Stimulated activated effector memory CD8-positive, alpha-beta T cell treated with anti-CD3 and anti-CD28 coated beads, Interleukin-12 subunit alpha, Interleukin-12 subunit beta, amount 100 ng/mL, for 72 hours (primary cell): ENCODE data around the gene RUSF1.

Source experiments
- ATAC-seq: fragments of 150-1000 bp; cut with Tn5 transposase; 2 replicates; pipeline ENCODE4 v1.10.0; 2021
- DNase-seq, 2 donors: peaks; one replicate each; pipeline ENCODE4 v3.0.0; 2021 to 2022; ENCODE audit warnings: low spot score in 2 of 2
- H3K27ac Mint-ChIP-seq: one replicate; pipeline ENCODE4 v1.8.0; 2022; ENCODE audit warnings: mild to moderate bottlenecking, mixed read lengths
- H3K36me3 Mint-ChIP-seq: one replicate; pipeline ENCODE4 v1.8.0; 2022; ENCODE audit warnings: mild to moderate bottlenecking, mixed read lengths
- H3K4me1 Mint-ChIP-seq: one replicate; pipeline ENCODE4 v1.8.0; 2022; ENCODE audit warnings: mixed read lengths
- H3K4me3 Mint-ChIP-seq: one replicate; pipeline ENCODE4 v1.8.0; 2022; ENCODE audit warnings: mild to moderate bottlenecking, mixed read lengths
- H3K9me3 Mint-ChIP-seq: one replicate; pipeline ENCODE4 v1.8.0; 2022; ENCODE audit warnings: mixed read lengths

RUSF1 gene

DNA sequence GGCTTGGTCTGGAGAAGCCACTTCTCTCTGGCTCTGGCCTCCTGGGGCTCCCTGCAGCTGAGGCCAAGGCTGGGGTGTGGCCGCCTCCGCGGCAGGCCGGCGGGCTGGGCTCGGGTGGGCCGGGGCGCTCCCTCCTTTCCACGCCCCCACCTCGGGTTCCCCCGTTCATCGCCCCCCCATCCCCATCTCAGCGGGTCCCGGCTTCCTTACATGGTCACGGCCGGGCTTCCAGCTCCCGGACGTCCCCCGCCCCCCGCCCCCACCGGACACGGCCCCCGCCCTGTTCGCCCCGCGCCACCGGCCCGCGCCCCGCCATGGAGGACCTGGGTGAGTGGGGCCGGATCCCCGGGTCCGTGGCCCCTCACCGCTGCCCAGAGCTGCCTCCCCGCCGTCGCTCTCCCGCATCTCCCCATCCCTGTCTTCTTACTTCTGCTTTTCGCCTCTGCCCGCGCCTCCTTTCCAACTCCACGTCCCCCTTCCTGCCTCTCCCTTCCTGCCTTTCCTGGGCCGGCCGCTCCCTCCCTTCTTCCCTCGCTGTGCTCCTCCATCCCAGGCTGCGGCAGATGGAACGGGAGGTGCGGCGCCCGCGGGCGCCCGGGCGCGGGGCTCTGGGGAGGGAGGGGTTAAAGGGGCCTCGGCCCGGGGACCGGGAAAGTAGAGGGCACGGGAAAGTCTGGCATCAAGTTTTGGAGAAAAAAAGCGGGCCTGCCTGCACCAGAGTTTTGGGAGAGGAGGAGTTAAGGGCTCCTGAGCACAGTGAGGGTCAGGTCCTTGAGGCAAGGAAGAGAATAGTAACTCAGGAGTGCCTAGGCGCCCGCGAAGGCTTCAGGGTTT lies 36.1 kb downstream of the RUSF1 start, which contains the start of gene TGFB1I1:
Gene TGFB1I1, plus strand, starts transcription at position 278 of the 834 bp plus-strand sequence. Its CDS starts 37 bp downstream, at position 315.
- H3K9me3 Mint-ChIP-seq = no peaks in the 10 kb centered on the region
- ATAC-seq (no peak), DNase-seq (no peak)
- H3K4me3 Mint-ChIP-seq = peak within 1 kb of the TSS; percentile 62
- H3K36me3 Mint-ChIP-seq = peaks cover 3% of the 10 kb centered on the region
- peak within 1 kb of the TSS; percentile 26 for H3K27ac Mint-ChIP-seq
- H3K4me1 Mint-ChIP-seq = peaks cover 22% of the 10 kb centered on the region

- ATAC-seq (no peak), DNase-seq (no peak)
- H3K9me3 Mint-ChIP-seq = no peaks in the 10 kb centered on the region
- H3K36me3 Mint-ChIP-seq = peaks cover 8% of the 10 kb centered on the region
- H3K4me1 Mint-ChIP-seq = peaks cover 21% of the 10 kb centered on the region
- peak overlapping the region; percentile 62 for H3K4me3 Mint-ChIP-seq
- no peak overlapping the region for H3K27ac Mint-ChIP-seq
Measured at GRCh38 chr16:31471241-31471874, 36.8 kb downstream of the RUSF1 start.

- ATAC-seq (no peak), DNase-seq (no peak)
- peaks cover 8% of the 10 kb centered on the region for H3K36me3 Mint-ChIP-seq
- H3K9me3 Mint-ChIP-seq = no peaks in the 10 kb centered on the region
- no peak overlapping the region for H3K4me3 Mint-ChIP-seq
- H3K4me1 Mint-ChIP-seq = peaks cover 16% of the 10 kb centered on the region
- no peak overlapping the region for H3K27ac Mint-ChIP-seq
Measured at GRCh38 chr16:31470615-31471014, 37.6 kb downstream of the RUSF1 start.

DNA sequence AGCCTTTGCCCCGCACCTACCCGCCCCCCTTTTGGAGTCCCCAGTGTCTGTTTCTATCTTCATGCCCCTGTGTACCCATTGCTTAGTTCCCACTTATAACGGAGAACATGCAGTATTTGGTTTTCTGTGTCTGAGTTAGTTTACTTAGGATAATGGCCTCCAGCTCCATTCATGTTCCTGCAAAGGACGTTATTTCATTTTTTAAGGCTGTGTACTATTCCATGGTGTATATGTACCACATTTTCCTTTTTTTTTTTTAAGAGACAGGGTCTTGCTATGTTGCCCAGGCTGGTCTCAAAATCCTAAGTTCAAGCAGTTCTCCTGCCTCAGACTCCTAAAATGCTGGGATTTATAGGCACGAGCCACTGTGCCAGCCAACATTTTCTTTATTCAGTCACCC lies 40.3 kb downstream of the RUSF1 start:
- peaks cover 25% of the 10 kb centered on the region for H3K36me3 Mint-ChIP-seq
- no peak for DNase-seq
- no peaks in the 10 kb centered on the region for H3K9me3 Mint-ChIP-seq
- H3K27ac Mint-ChIP-seq = no peak overlapping the region
- no peak for ATAC-seq
- no peak overlapping the region for H3K4me3 Mint-ChIP-seq
- H3K4me1 Mint-ChIP-seq = peaks cover 18% of the 10 kb centered on the region

- ATAC-seq (no peak), DNase-seq (no peak)
- Mint-ChIP-seq H3K27ac (peak overlapping the region; percentile 80), H3K36me3 (peaks cover 31% of the 10 kb centered on the region), H3K4me3 (no peak overlapping the region), H3K9me3 (no peaks in the 10 kb centered on the region), H3K4me1 (peaks cover 14% of the 10 kb centered on the region)
Measured at GRCh38 chr16:31467151-31467773, 40.9 kb downstream of the RUSF1 start.

- Mint-ChIP-seq H3K4me3 (no peak overlapping the region), H3K36me3 (peaks cover 31% of the 10 kb centered on the region), H3K9me3 (no peaks in the 10 kb centered on the region), H3K27ac (peak overlapping the region; percentile 80), H3K4me1 (peaks cover 14% of the 10 kb centered on the region)
- ATAC-seq (no peak), DNase-seq (no peak)
Measured at GRCh38 chr16:31466381-31466841, 41.8 kb downstream of the RUSF1 start.

- no peak overlapping the region for H3K4me3 Mint-ChIP-seq
- no peak for ATAC-seq
- H3K4me1 Mint-ChIP-seq = peaks cover 20% of the 10 kb centered on the region
- H3K9me3 Mint-ChIP-seq = no peaks in the 10 kb centered on the region
- no peak for DNase-seq
- peaks cover 31% of the 10 kb centered on the region for H3K36me3 Mint-ChIP-seq
- no peak overlapping the region for H3K27ac Mint-ChIP-seq
Measured at GRCh38 chr16:31465788-31466370, 42.3 kb downstream of the RUSF1 start.

- Mint-ChIP-seq H3K4me1 (peaks cover 28% of the 10 kb centered on the region), H3K27ac (no peak overlapping the region), H3K4me3 (no peak overlapping the region), H3K36me3 (peaks cover 35% of the 10 kb centered on the region), H3K9me3 (no peaks in the 10 kb centered on the region)
- ATAC-seq = no peak
- no peak for DNase-seq
Measured at GRCh38 chr16:31464781-31465260, 43.4 kb downstream of the RUSF1 start.

- Mint-ChIP-seq H3K27ac (no peak overlapping the region), H3K4me1 (peaks cover 28% of the 10 kb centered on the region), H3K9me3 (no peaks in the 10 kb centered on the region), H3K36me3 (peaks cover 40% of the 10 kb centered on the region), H3K4me3 (no peak overlapping the region)
- DNase-seq (no peak), ATAC-seq (no peak)
Measured at GRCh38 chr16:31464348-31464769, 43.8 kb downstream of the RUSF1 start.

DNA sequence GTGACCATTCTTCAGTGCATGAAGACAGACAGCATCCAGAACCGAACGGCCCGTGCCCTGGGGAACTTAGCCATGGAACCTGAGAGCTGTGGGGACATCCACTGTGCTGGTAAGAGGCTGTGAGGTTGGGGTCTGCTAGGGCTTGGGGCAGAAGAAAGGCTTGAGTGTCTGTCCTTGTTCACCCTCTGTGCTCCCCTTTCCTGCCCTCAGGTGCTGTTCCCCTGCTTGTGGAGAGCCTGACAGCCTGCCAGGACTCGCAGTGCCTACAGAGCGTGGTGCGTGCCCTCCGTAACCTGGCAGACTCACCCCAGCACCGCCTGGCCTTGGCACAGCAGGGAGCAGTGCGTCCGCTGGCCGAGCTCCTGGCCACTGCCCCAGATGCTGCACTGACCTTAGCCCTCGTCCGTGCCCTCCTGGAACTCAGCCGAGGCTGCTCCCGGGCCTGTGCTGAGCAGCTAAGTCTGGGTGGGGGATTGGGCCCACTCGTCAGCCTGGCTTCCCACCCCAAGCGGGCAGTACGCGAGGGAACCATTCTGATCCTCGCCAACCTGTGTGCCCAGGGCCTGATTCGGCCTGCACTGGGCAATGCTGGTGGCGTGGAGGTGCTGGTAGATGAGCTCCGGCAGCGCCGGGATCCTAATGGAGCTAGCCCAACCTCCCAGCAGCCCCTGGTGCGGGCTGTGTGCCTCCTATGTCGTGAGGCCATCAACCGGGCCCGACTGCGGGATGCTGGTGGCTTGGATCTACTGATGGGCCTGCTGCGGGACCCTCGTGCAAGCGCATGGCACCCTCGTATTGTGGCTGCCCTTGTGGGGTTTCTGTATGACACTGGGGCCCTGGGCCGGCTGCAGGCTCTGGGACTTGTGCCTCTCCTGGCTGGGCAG lies 46.0 kb downstream of the RUSF1 start:
- Mint-ChIP-seq H3K4me3 (no peak overlapping the region), H3K27ac (peak overlapping the region; percentile 72), H3K9me3 (no peaks in the 10 kb centered on the region), H3K36me3 (peaks cover 60% of the 10 kb centered on the region), H3K4me1 (peaks cover 35% of the 10 kb centered on the region)
- DNase-seq (no peak), ATAC-seq (no peak)

GRCh38 chr16:31461201-31461920 lies 46.8 kb downstream of the RUSF1 start:
- H3K27ac Mint-ChIP-seq = no peak overlapping the region
- ATAC-seq = no peak
- no peak for DNase-seq
- peak overlapping the region; percentile 84 for H3K4me3 Mint-ChIP-seq
- H3K9me3 Mint-ChIP-seq = no peaks in the 10 kb centered on the region
- H3K4me1 Mint-ChIP-seq = peaks cover 38% of the 10 kb centered on the region
- peaks cover 61% of the 10 kb centered on the region for H3K36me3 Mint-ChIP-seq

GRCh38 chr16:31460582-31461002 lies 47.6 kb downstream of the RUSF1 start:
- peak overlapping the region; percentile 84 for H3K4me3 Mint-ChIP-seq
- peaks cover 69% of the 10 kb centered on the region for H3K36me3 Mint-ChIP-seq
- H3K27ac Mint-ChIP-seq = no peak overlapping the region
- DNase-seq (no peak), ATAC-seq (no peak)
- no peaks in the 10 kb centered on the region for H3K9me3 Mint-ChIP-seq
- peaks cover 45% of the 10 kb centered on the region for H3K4me1 Mint-ChIP-seq

GRCh38 chr16:31459687-31460581 lies 48.3 kb downstream of the RUSF1 start:
- Mint-ChIP-seq H3K36me3 (peaks cover 71% of the 10 kb centered on the region), H3K4me3 (peak overlapping the region; percentile 84), H3K4me1 (peaks cover 52% of the 10 kb centered on the region), H3K27ac (peak overlapping the region; percentile 98), H3K9me3 (no peaks in the 10 kb centered on the region)
- DNase-seq (peak; percentile 100), ATAC-seq (peak; percentile 87)
